ENCODE results near the gene TCFL5. TPM values are rescaled to one million over a fixed set of nuclear protein-coding genes. Genes with fewer than 3 reads are reported as not detected.

TCFL5 gene
- total and polyA plus RNA-seq, 10 of the 15 experiments (the other 5 are each of a cell fraction or from before 2014, with no cell fraction given): 0.48 to 8.1 (median 3.8) TPM

DNA sequence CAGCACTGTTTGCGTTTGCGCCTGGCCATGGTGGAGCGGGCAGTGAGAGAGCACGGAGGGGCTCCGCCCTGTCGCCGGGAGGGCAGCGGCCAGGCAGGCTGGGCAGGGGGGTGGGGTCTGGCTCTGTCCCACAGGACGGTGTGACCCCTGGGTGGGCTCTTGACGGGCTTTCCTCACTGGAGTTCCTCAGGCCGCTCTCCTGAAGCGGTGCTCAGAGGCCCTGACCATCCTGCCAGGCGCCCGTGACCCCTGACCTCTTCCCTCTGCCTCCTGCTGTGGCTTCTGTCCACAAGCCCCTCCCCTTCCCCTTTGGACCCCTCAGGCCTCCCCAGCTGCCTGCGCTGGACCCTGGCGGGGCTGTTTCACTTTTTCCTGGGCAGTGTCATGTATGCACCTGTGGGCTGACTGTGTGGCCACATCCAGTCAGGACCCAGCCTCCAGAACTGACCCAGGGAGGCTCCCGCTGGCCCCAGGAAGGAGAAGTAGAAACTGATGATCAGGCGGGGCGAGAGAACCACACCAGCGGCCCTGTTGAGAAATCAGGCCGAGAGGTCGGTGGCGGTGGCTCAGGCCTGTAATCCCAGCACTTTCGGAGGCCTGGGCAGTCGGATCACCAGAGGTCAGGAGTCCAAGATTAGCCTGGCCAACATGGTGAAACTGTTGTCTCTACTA is 55.8 kb downstream of the TCFL5 start:
- H3K79me2 ChIP-seq (ENCODE audit: control insufficient read depth, insufficient read depth, low read length): peaks cover 25% of the 10 kb centered on the region
- ChIA-PET RAD21 (ENCODE audit: unreplicated experiment) (interaction anchor here (1.5 kb wide), 1 partner anchor 12 kb away, joined by 4 read pairs; no protein-coding TSS in a partner anchor), POLR2A (interaction anchor here (1.1 to 2.0 kb wide), 2 partner anchors 10 to 11 kb away, joined by 6 to 11 read pairs; partner anchors contain the start of gene MRGBP), SMC1A (ENCODE audit: uncharacterized antibody, unreplicated experiment) (no interaction called here), CTCF (interaction anchor here (0.7 to 4.4 kb wide), 4 partner anchors 10 to 572 kb away, joined by 3 to 43 read pairs (median 3); partner anchors contain the start of gene MRGBP)
- TF ChIP-seq MXI1 (IDR thresholded peaks at IDR 0.05; ENCODE audit: low read depth, low read length) (no peak), NR2F1 (conservative IDR thresholded peaks at IDR 0.05) (peak; percentile 87), EGR1 (IDR thresholded peaks at IDR 0.05; ENCODE audit: borderline replicate concordance in 1 of 2, low read depth in 2 of 2, low read length in 2 of 2) (no peak), SMAD1 (IDR thresholded peaks at IDR 0.05; ENCODE audit: low read depth, partially characterized antibody) (no peak), ZBED1 (IDR thresholded peaks at IDR 0.05; ENCODE audit: borderline replicate concordance) (no peak), IKZF2 (IDR thresholded peaks at IDR 0.05) (0 out of 4 replicates have a peak, but pooled peaks of 1 of the 2 experiments have one; percentile 1), JUND (IDR thresholded peaks at IDR 0.05; ENCODE audit: low read depth, low read length) (no peak), NR2C1 (IDR thresholded peaks at IDR 0.05) (peak; percentile 79), NR2C2 (IDR thresholded peaks at IDR 0.05; ENCODE audit: borderline replicate concordance, control insufficient read depth, insufficient read length, low read depth) (peak; percentile 61)
- H4K20me1 ChIP-seq (ENCODE audit: control insufficient read depth, insufficient read depth): no peaks in the 10 kb centered on the region
- intact Hi-C loops (cut with micrococcal nuclease; ENCODE audit: unreplicated experiment) (loop anchor here (5.0 kb wide), 2 partner anchors 154 to 304 kb away; no protein-coding TSS in a partner anchor), in situ Hi-C loops (cut with MboI) (no loop called here)
- 13% methylated on average over 24 of the region's 25 CpGs for whole genome bisulfite sequencing (ENCODE audit: insufficient coverage, insufficient replicate concordance, low lambda C conversion rate, missing lambda C conversion rate)
- peak overlapping the region; percentile 66 for H3K27ac ChIP-seq (ENCODE audit: control insufficient read depth, insufficient read depth)
- BruUV-seq (replicated peaks): no TSS peak
- H3K9me3 ChIP-seq (replicated peaks; ENCODE audit: control insufficient read depth, insufficient read depth, low read length): no peaks in the 10 kb centered on the region
- ATAC-seq: peak; percentile 7
- H2AFZ ChIP-seq (ENCODE audit: control insufficient read depth, low read depth, low read length): no peak overlapping the region
- H3K27me3 ChIP-seq (replicated peaks in 1 of 2; ENCODE audit: control insufficient read depth in 2 of 2, insufficient read depth in 2 of 2, low read length in 1 of 2): no peaks in the 10 kb centered on the region
- no peak for FAIRE-seq
- H3K4me3 ChIP-seq: peak overlapping the region; percentile 96
- H3K9ac ChIP-seq (ENCODE audit: control insufficient read depth, insufficient read depth, low read length): peak overlapping the region; percentile 86
- H3K4me1 ChIP-seq (ENCODE audit: control insufficient read depth, insufficient read depth, low read length): peaks cover 18% of the 10 kb centered on the region
- peak overlapping the region; percentile 92 for H3K4me2 ChIP-seq (ENCODE audit: control insufficient read depth, insufficient read depth)
- peaks cover 14 to 21% of the 10 kb centered on the region in 2 experiments; a peak in 3 of 4 replicates for H3K36me3 ChIP-seq (ENCODE audit: control insufficient read depth in 2 of 2, insufficient read depth in 2 of 2, low read length in 1 of 2)
- no peak for DNase-seq (ENCODE audit: low read depth, low spot score)
